Mammary epithelial cell (primary cell): ENCODE results near the gene SPOCK2.

ENCODE experiments used
- EZH2 ChIP-seq: IDR thresholded peaks from 2 replicates; pipeline ENCODE4 v1.6.1; 2012; ENCODE audit warnings: low read length, inconsistent platforms, borderline replicate concordance
- TF ChIP-seq, protein P1 (sequence below), 2 donors: IDR thresholded peaks in 1 of 2; conservative IDR thresholded peaks in 1 of 2; 2 replicates each; pipeline ENCODE4 v1.5.1; 2011 to 2012; ENCODE audit warnings: inconsistent platforms in 2 of 2, low read length in 2 of 2, mild to moderate bottlenecking in 2 of 2, control low read depth in 1 of 2, low read depth in 1 of 2; ENCODE audit not compliant: insufficient read depth in 1 of 2; ENCODE audit errors: extremely low read depth in 1 of 2

DNA sequence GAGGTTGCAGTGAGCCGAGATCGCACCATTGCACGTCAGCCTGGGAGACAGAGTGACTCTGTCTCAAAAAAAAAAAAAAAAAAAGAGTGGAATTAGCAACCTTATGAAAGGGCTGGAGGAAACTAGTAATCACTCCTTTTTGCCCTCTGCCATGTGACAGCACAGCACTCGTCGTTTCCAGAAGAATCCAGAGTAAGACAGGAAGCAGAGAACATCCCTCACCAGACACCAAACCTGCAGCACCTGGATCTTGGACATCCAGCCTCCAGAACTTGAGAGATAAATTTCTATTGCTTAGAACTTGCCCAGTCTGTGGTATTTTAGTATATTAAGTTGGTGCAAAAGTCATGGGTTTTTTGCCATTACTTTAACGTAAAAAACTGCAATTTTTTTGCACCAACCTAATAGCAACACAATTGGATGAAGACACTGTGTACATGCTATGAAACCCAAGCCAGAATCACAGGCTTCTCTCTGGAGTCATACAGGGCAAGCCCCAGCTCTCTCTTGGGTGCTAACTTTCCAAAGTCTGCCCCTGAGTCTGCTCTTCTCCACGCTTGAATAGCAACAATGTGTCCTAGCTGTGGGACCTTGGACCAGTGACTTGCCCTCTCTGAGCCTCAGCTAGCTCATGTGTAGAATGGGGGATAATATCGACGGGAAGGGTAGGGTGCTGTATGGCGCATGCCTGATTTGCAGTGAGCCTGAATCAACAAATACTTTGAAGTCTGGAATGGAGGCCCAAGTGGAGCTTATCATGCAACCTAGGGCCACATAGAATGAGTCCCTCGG lies 69.1 kb downstream of the SPOCK2 start:
- no peak for TF ChIP-seq EZH2
- TF ChIP-seq, protein P1, sequence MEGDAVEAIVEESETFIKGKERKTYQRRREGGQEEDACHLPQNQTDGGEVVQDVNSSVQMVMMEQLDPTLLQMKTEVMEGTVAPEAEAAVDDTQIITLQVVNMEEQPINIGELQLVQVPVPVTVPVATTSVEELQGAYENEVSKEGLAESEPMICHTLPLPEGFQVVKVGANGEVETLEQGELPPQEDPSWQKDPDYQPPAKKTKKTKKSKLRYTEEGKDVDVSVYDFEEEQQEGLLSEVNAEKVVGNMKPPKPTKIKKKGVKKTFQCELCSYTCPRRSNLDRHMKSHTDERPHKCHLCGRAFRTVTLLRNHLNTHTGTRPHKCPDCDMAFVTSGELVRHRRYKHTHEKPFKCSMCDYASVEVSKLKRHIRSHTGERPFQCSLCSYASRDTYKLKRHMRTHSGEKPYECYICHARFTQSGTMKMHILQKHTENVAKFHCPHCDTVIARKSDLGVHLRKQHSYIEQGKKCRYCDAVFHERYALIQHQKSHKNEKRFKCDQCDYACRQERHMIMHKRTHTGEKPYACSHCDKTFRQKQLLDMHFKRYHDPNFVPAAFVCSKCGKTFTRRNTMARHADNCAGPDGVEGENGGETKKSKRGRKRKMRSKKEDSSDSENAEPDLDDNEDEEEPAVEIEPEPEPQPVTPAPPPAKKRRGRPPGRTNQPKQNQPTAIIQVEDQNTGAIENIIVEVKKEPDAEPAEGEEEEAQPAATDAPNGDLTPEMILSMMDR (conservative IDR thresholded peaks at IDR 0.05 in 1 of 2, IDR thresholded peaks at IDR 0.05 in 1 of 2; ENCODE audit: extremely low read depth in 1 of 2, insufficient read depth in 1 of 2, low read depth in 1 of 2, low read length in 2 of 2): no peak
